OCI-LY7 (cell line): ENCODE results near the gene RASAL1.

ENCODE experiments used
- EZH2phosphoT487 ChIP-seq: fragments of 200-600 bp; sonication (generic); IDR thresholded peaks from 2 replicates; pipeline ENCODE4 v1.6.1; 2018; ENCODE audit warnings: low read depth, borderline replicate concordance, mild to moderate bottlenecking, mixed run types, antibody characterized with exemption, low read length, moderate library complexity, mixed read lengths
- TF ChIP-seq, protein P1 (sequence below): fragments of 200-600 bp; sonication (generic); conservative IDR thresholded peaks from 2 replicates; pipeline ENCODE4 v1.5.1; 2014; ENCODE audit warnings: mild to moderate bottlenecking, antibody characterized with exemption, low read length, moderate library complexity, mixed read lengths

DNA sequence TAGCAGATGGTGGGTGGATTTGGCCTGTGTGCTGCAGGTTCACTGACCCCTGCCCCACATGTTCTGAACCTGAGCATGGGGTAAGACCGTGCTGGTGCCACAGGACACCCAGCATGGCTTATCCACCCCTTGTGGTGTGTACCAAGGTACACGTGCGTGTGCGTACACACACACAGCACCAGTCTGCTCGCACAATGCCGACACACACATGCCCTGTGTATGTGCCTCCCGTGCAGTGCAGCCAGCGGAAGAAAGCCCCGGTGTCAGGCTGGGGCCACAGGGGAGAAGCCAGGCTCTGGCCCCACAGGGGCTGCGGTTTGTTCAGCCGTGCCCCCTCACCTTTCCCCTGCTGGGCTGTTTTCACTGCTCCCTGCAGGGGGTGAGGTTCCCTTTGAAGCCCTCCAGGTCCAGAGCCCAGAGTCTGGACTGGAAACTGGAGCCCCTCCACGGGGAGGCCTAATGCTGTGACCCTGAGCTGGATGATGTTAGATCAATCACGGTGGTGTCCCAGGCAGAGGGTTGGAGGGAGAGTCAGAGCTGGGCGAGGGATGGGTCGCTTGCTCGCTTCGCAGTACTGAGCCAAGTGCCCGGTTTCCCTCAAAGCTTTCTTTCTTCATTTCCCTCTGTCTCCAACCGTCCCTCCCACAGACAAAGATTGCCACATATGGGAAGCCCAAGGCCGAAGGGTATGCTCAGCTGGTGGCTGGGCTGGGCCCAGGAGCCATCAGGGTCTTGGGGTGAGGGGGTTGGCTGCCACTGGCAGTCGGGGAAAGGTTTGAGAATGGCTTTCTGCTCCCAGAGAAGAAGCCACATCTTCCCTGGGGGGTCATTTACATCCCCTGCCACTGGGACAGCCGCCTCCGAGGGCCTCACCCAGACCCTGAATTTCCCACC lies 72.8 kb downstream of the RASAL1 start:
- TF ChIP-seq, protein P1, sequence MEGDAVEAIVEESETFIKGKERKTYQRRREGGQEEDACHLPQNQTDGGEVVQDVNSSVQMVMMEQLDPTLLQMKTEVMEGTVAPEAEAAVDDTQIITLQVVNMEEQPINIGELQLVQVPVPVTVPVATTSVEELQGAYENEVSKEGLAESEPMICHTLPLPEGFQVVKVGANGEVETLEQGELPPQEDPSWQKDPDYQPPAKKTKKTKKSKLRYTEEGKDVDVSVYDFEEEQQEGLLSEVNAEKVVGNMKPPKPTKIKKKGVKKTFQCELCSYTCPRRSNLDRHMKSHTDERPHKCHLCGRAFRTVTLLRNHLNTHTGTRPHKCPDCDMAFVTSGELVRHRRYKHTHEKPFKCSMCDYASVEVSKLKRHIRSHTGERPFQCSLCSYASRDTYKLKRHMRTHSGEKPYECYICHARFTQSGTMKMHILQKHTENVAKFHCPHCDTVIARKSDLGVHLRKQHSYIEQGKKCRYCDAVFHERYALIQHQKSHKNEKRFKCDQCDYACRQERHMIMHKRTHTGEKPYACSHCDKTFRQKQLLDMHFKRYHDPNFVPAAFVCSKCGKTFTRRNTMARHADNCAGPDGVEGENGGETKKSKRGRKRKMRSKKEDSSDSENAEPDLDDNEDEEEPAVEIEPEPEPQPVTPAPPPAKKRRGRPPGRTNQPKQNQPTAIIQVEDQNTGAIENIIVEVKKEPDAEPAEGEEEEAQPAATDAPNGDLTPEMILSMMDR, result peak; percentile 49; the same call in 1 of the 2 replicates
- no peak for TF ChIP-seq EZH2phosphoT487
